Anterior cingulate cortex (tissue), 58 donors: ENCODE data around the gene ALG2.
"Not testable (repeated sequence)": the region's sequence is repeated elsewhere in the genome, so short reads cannot be mapped to it uniquely, and the experiment has no call there.

Experiments used
- DNase-seq, 58 donors: peaks; one replicate each; lab custom pipeline; 2025; lab: John Stamatoyannopoulos, UW

Gene ALG2

GRCh38 chr9:99239341-99240060 is 17.8 kb upstream of the ALG2 start:
- DNase-seq: no peak

GRCh38 chr9:99238331-99238730 is 16.6 kb upstream of the ALG2 start:
- DNase-seq: no peak

GRCh38 chr9:99237849-99238248 is 16.1 kb upstream of the ALG2 start:
- not testable (repeated sequence) for DNase-seq

GRCh38 chr9:99237356-99237755 is 15.6 kb upstream of the ALG2 start:
- DNase-seq: no peak

- DNase-seq: no peak
Observed at GRCh38 chr9:99235926-99236634, 14.3 kb upstream of the ALG2 start.

- DNase-seq: no peak
Observed at GRCh38 chr9:99235069-99235468, 13.3 kb upstream of the ALG2 start.

GRCh38 chr9:99234618-99235017 is 12.9 kb upstream of the ALG2 start:
- DNase-seq: no peak

- peak in 2 of 58 donors; percentile 0 to 9 for DNase-seq
Observed at GRCh38 chr9:99231711-99232110, 10.0 kb upstream of the ALG2 start.

- DNase-seq: no peak
Observed at GRCh38 chr9:99230206-99230605, 8.5 kb upstream of the ALG2 start.

GRCh38 chr9:99226054-99226453 is 4.3 kb upstream of the ALG2 start:
- DNase-seq: no peak

GRCh38 chr9:99224445-99224844 is 2.7 kb upstream of the ALG2 start:
- DNase-seq: no peak

- peak in 1 of 58 donors; percentile 64 for DNase-seq
Observed at GRCh38 chr9:99222416-99223270, 901 bp upstream of the ALG2 start.

GRCh38 chr9:99221266-99221620 is 499 bp downstream of the ALG2 start:
- no peak for DNase-seq

- no peak for DNase-seq
Observed at GRCh38 chr9:99220011-99220410, 1.7 kb downstream of the ALG2 start.

GRCh38 chr9:99216073-99216472 is 5.7 kb downstream of the ALG2 start:
- no peak for DNase-seq

GRCh38 chr9:99213197-99213596 is 8.5 kb downstream of the ALG2 start:
- no peak for DNase-seq

- DNase-seq: no peak
Observed at GRCh38 chr9:99211746-99212145, 10.0 kb downstream of the ALG2 start.

- no peak for DNase-seq
Observed at GRCh38 chr9:99210572-99210971, 11.2 kb downstream of the ALG2 start.

- no peak for DNase-seq
Observed at GRCh38 chr9:99201603-99202002, 20.1 kb downstream of the ALG2 start.

- DNase-seq: no peak
Observed at GRCh38 chr9:99199938-99200539, 21.7 kb downstream of the ALG2 start.

- peak in 7 of 58 donors; percentile 1 to 17 (median 11) for DNase-seq
Observed at GRCh38 chr9:99197987-99198386, 23.8 kb downstream of the ALG2 start.
